ENCODE measurements around the gene QARS1. TPM values are rescaled to one million over a fixed set of nuclear protein-coding genes. Genes with fewer than 3 reads are reported as not detected.
A peak's percentile ranks its signal among the peaks of the same experiment; 100 is the strongest.

Gene QARS1
- total and polyA plus RNA-seq, 4 donors = 172 to 234 (median 207) TPM

DNA sequence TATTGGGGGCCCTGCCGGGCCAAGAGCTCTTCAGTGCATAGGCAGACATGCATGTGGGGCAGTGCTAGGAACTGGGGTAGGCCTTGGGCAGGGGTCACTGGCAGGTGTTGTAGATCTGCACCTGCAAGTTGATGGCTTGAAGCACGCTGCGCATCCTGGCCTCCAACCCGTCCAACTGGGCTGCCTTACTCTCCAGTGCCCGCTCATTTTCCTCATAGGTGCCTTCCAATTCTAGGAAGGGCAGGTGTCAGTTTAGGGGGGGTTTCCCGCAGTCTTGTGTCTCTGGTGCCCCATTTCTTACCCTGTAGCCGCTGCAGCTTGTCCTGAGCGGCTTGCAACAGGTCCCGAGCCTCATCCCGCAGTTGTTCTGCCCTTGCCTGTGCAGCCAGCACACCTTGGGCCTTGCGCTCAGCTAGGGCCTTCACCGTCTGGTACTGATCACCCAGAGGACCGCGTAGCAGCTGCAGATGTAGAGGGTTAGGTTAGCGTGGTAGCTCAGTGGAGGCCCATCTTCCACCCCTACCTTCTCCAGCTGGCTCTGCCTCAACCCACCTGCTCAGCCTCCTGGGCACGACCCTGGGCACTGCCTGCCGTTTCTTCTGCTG is 16.7 kb upstream of the QARS1 start:
- no peaks in the 10 kb centered on the region for H3K9me3 ChIP-seq (ENCODE audit: control insufficient read depth in 4 of 4, insufficient read depth in 3 of 4, low read length in 3 of 4)
- ATAC-seq (ENCODE audit: insufficient read depth, low FRiP score) (no peak), DNase-seq (no peak)
- H3K4me3 ChIP-seq = no peak overlapping the region
- H3K36me3 ChIP-seq (ENCODE audit: control insufficient read depth in 4 of 4, insufficient read depth in 4 of 4, low read length in 4 of 4) = peaks cover 15 to 64% (median 53%) of the 10 kb centered on the region in 4 donors
- H3K27ac ChIP-seq (ENCODE audit: low read depth in 1 of 2, low read length in 1 of 2) = peak overlapping the region; percentile 94 to 97
- 80 to 83% methylated on average over 17 of the region's 17 CpGs for WGBS, 2 donors
- TF ChIP-seq, protein P1, sequence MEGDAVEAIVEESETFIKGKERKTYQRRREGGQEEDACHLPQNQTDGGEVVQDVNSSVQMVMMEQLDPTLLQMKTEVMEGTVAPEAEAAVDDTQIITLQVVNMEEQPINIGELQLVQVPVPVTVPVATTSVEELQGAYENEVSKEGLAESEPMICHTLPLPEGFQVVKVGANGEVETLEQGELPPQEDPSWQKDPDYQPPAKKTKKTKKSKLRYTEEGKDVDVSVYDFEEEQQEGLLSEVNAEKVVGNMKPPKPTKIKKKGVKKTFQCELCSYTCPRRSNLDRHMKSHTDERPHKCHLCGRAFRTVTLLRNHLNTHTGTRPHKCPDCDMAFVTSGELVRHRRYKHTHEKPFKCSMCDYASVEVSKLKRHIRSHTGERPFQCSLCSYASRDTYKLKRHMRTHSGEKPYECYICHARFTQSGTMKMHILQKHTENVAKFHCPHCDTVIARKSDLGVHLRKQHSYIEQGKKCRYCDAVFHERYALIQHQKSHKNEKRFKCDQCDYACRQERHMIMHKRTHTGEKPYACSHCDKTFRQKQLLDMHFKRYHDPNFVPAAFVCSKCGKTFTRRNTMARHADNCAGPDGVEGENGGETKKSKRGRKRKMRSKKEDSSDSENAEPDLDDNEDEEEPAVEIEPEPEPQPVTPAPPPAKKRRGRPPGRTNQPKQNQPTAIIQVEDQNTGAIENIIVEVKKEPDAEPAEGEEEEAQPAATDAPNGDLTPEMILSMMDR (IDR thresholded peaks at IDR 0.05; ENCODE audit: control extremely low read depth, extremely low read depth) = no peak
- no peaks in the 10 kb centered on the region for H3K27me3 ChIP-seq (ENCODE audit: control insufficient read depth in 3 of 3, insufficient read depth in 3 of 3, low read length in 2 of 3)
- H3K4me1 ChIP-seq (ENCODE audit: control insufficient read depth in 5 of 5, insufficient read depth in 5 of 5, low read length in 5 of 5) = peaks cover 0 to 17% (median 8%) of the 10 kb centered on the region in 5 donors
- peak overlapping the region in 1 of 2 donors; percentile 46 for H3K9ac ChIP-seq (ENCODE audit: insufficient read depth in 1 of 2, low read length in 2 of 2)

- peak; percentile 90 for ATAC-seq (ENCODE audit: insufficient read depth, low FRiP score)
- H3K4me1 ChIP-seq (ENCODE audit: control insufficient read depth in 5 of 5, insufficient read depth in 5 of 5, low read length in 5 of 5) = peaks cover 0 to 17% (median 8%) of the 10 kb centered on the region in 5 donors
- no peaks in the 10 kb centered on the region for H3K9me3 ChIP-seq (ENCODE audit: control insufficient read depth in 4 of 4, insufficient read depth in 3 of 4, low read length in 3 of 4)
- peak; percentile 94 to 97 (median 94) for DNase-seq
- WGBS, 2 donors = 0 to 1% methylated on average over 68 to 70 of the region's 70 CpGs
- no peaks in the 10 kb centered on the region for H3K27me3 ChIP-seq (ENCODE audit: control insufficient read depth in 3 of 3, insufficient read depth in 3 of 3, low read length in 2 of 3)
- H3K27ac ChIP-seq (ENCODE audit: low read depth in 1 of 2, low read length in 1 of 2) = peak within 1 kb of the TSS; percentile 94 to 97
- TF ChIP-seq, protein P1 (IDR thresholded peaks at IDR 0.05; ENCODE audit: control extremely low read depth, extremely low read depth) = no peak
- H3K4me3 ChIP-seq = peak within 1 kb of the TSS; percentile 91
- peak within 1 kb of the TSS; percentile 95 to 97 for H3K9ac ChIP-seq (ENCODE audit: insufficient read depth in 1 of 2, low read length in 2 of 2)
- peaks cover 18 to 65% (median 53%) of the 10 kb centered on the region in 4 donors for H3K36me3 ChIP-seq (ENCODE audit: control insufficient read depth in 4 of 4, insufficient read depth in 4 of 4, low read length in 4 of 4)
Observed at GRCh38 chr3:49120438-49121131, 16.0 kb upstream of the QARS1 start, which contains the start of gene USP19. Gene USP19, minus strand, starts transcription at chr3:49120823. Its CDS starts 1,678 bp downstream, at chr3:49119145.

DNA sequence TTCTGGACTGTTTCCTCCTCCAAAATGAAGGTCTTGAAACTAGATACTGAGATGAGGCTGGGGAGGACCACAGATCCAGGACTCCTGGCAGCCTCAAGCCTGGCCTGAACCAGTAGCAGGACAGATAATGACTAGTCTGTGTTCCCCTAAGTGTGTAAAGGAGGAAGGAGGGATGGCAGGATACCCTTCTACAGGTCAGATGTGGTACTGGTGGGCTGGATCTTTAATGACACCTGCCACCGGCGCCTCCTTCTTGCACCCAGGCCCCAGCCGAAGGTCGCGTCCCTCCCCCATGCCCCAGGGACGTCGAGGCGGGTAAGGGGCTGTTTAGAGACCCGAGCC is 15.5 kb upstream of the QARS1 start:
- DNase-seq (no peak), ATAC-seq (ENCODE audit: insufficient read depth, low FRiP score) (no peak)
- Histone ChIP-seq H3K9ac (ENCODE audit: insufficient read depth in 1 of 2, low read length in 2 of 2) (peak overlapping the region; percentile 95 to 97), H3K9me3 (ENCODE audit: control insufficient read depth in 4 of 4, insufficient read depth in 3 of 4, low read length in 3 of 4) (no peaks in the 10 kb centered on the region), H3K27me3 (ENCODE audit: control insufficient read depth in 3 of 3, insufficient read depth in 3 of 3, low read length in 2 of 3) (no peaks in the 10 kb centered on the region), H3K27ac (ENCODE audit: low read depth in 1 of 2, low read length in 1 of 2) (peak overlapping the region; percentile 94 to 97), H3K4me1 (ENCODE audit: control insufficient read depth in 5 of 5, insufficient read depth in 5 of 5, low read length in 5 of 5) (peaks cover 0 to 17% (median 8%) of the 10 kb centered on the region in 5 donors), H3K36me3 (ENCODE audit: control insufficient read depth in 4 of 4, insufficient read depth in 4 of 4, low read length in 4 of 4) (peaks cover 18 to 67% (median 55%) of the 10 kb centered on the region in 4 donors), H3K4me3 (peak overlapping the region; percentile 91)
- TF ChIP-seq, protein P1 (IDR thresholded peaks at IDR 0.05; ENCODE audit: control extremely low read depth, extremely low read depth) = no peak
- WGBS, 2 donors = 0 to 1% methylated on average over 9 of the region's 9 CpGs

Measured in lung (tissue), 12 donors.